ENCODE measurements around the gene ISYNA1. TPM values are rescaled to one million over a fixed set of nuclear protein-coding genes. Genes with fewer than 3 reads are reported as not detected.

The ISYNA1 gene
- total and polyA plus RNA-seq, 2 of the 13 experiments (the other 11 are each of a cell fraction or from before 2014, with no cell fraction given), result 29.6 to 48.5 TPM

GRCh38 chr19:18424122-18424889 is 13.6 kb downstream of the ISYNA1 start (continued):
- TF ChIP-seq ZBTB43 (CRISPR knock-in tag; conservative IDR thresholded peaks at IDR 0.05), result no peak

GRCh38 chr19:18423258-18424020 is 14.5 kb downstream of the ISYNA1 start:
- TF ChIP-seq CSRNP1 (CRISPR knock-in tag; IDR thresholded peaks at IDR 0.05) (no peak), AGO2 (optimal IDR thresholded peaks at IDR 0.05; ENCODE audit: low read depth, low read length) (peak; percentile 28), CEBPG (CRISPR knock-in tag; IDR thresholded peaks at IDR 0.05) (no peak), REL (CRISPR knock-in tag; conservative IDR thresholded peaks at IDR 0.05) (no peak)
- no TSS peak for BruUV-seq (replicated peaks)
- Histone ChIP-seq H3K4me2 (ENCODE audit: low read depth, low read length) (no peak overlapping the region), H3K4me3 (replicated peaks in 1 of 3; ENCODE audit: insufficient read depth in 1 of 3, low read depth in 2 of 3, low read length in 3 of 3) (no peak overlapping the region), H3K9me3 (ENCODE audit: low read length) (no peaks in the 10 kb centered on the region), H4K20me1 (ENCODE audit: insufficient read depth, low read length) (peaks cover 8% of the 10 kb centered on the region; the same call in 1 of the 2 replicates), H3K79me2 (ENCODE audit: insufficient read depth, low read length) (peaks cover 31% of the 10 kb centered on the region), H3K36me3 (replicated peaks in 1 of 2; ENCODE audit: control insufficient read depth in 1 of 2, insufficient read depth in 2 of 2, low read length in 2 of 2) (peaks cover 0 to 3% of the 10 kb centered on the region in 2 experiments; a peak in 1 of 5 replicates), H3K27me3 (ENCODE audit: control insufficient read depth in 1 of 2, insufficient read depth in 2 of 2, low read length in 2 of 2) (no peaks in the 10 kb centered on the region), H3K9ac (ENCODE audit: insufficient read depth, low read depth, low read length) (no peak overlapping the region), H3K4me1 (ENCODE audit: insufficient read depth, low read length) (peaks cover 24% of the 10 kb centered on the region), H2AFZ (ENCODE audit: low read length) (no peak overlapping the region), H3K27ac (ENCODE audit: extremely low read length, insufficient read depth, low read length) (no peak overlapping the region)
- FAIRE-seq (no peak), ATAC-seq (no peak), DNase-seq (ENCODE audit: low spot score) (no peak)
- WGBS (ENCODE audit: low lambda C conversion rate), result 97% methylated on average over 14 of the region's 21 CpGs
- in situ Hi-C loops (cut with HindIII; ENCODE audit: extremely low pct_ligation_motif_present, low pct_unique_long_range_greater_than_20kb), result no loop called here
- ChIA-PET POLR2A (no interaction called here), CTCF (ENCODE audit: low intra/inter-chr PET ratio, low total read pairs) (no interaction called here)
- intact Hi-C loops (cut with micrococcal nuclease; ENCODE audit: unreplicated experiment), result no loop called here
